DOHH2 (cell line): ENCODE measurements around the gene IL10RA.

Experiments used
- H3F3A ChIP-seq: fragments of 200-600 bp; sonication (generic), shearing (Covaris generic); 2 replicates; pipeline ENCODE4 v1.6.0; 2016; ENCODE audit warnings: antibody characterized with exemption, mild to moderate bottlenecking; ENCODE audit not compliant: control insufficient read depth, insufficient read depth
- H3K27ac ChIP-seq: fragments of 200-600 bp; sonication (generic); 2 replicates; pipeline ENCODE4 v1.5.1; 2014; ENCODE audit warnings: low read depth, mild to moderate bottlenecking, low read length, moderate library complexity
- H3K27me3 ChIP-seq: fragments of 200-600 bp; sonication (generic); 2 replicates; pipeline ENCODE4 v1.6.1; 2014; ENCODE audit warnings: mild to moderate bottlenecking, low read length, mixed read lengths; ENCODE audit not compliant: control insufficient read depth
- H3K36me3 ChIP-seq: fragments of 200-600 bp; sonication (generic); 2 replicates; pipeline ENCODE4 v1.6.1; 2014; ENCODE audit warnings: mild to moderate bottlenecking, low read length, moderate library complexity, mixed read lengths; ENCODE audit not compliant: control insufficient read depth
- H3K4me1 ChIP-seq: fragments of 200-600 bp; sonication (generic); 2 replicates; pipeline ENCODE4 v1.6.1; 2014; ENCODE audit warnings: mild to moderate bottlenecking, low read length, mixed read lengths; ENCODE audit not compliant: control insufficient read depth
- H3K4me2 ChIP-seq: fragments of 200-600 bp; sonication (generic); 2 replicates; pipeline ENCODE4 v1.6.0; 2014; ENCODE audit warnings: mild to moderate bottlenecking, low read length, moderate library complexity
- H3K4me3 ChIP-seq: fragments of 200-600 bp; sonication (generic); 2 replicates; pipeline ENCODE4 v1.5.1; 2014; ENCODE audit warnings: mild to moderate bottlenecking, low read length, mixed read lengths
- H3K79me2 ChIP-seq: fragments of 200-600 bp; sonication (generic); 2 replicates; pipeline ENCODE4 v1.6.1; 2014; ENCODE audit warnings: mild to moderate bottlenecking, low read length, mixed read lengths; ENCODE audit not compliant: control insufficient read depth
- H3K9me2 ChIP-seq: fragments of 200-600 bp; sonication (generic); replicated peaks from 2 replicates; pipeline ENCODE4 v1.6.1; 2014; ENCODE audit warnings: mild to moderate bottlenecking, low read length, mixed read lengths; ENCODE audit not compliant: control insufficient read depth
- H3K9me3 ChIP-seq: fragments of 200-600 bp; sonication (generic); 2 replicates; pipeline ENCODE4 v1.6.1; 2014; ENCODE audit warnings: antibody characterized with exemption, low read length, mixed read lengths; ENCODE audit not compliant: control insufficient read depth, insufficient read depth
- H4K20me1 ChIP-seq: fragments of 200-600 bp; sonication (generic); 2 replicates; pipeline ENCODE4 v1.6.0; 2014; ENCODE audit warnings: low read depth, mild to moderate bottlenecking, antibody characterized with exemption, low read length, moderate library complexity; ENCODE audit not compliant: control insufficient read depth, insufficient read depth
- CTCF ChIP-seq: fragments of 200-600 bp; sonication (generic); IDR thresholded peaks from one replicate; pipeline ENCODE4 v1.5.1; 2014; ENCODE audit warnings: antibody characterized with exemption, mild to moderate bottlenecking, low read depth, low read length; ENCODE audit not compliant: poor library complexity, severe bottlenecking
- EZH2phosphoT487 ChIP-seq: fragments of 200-600 bp; sonication (generic); IDR thresholded peaks from 2 replicates; pipeline ENCODE4 v1.6.1; 2017; ENCODE audit warnings: borderline replicate concordance, mild to moderate bottlenecking, antibody characterized with exemption, low read length, moderate library complexity, mixed read lengths

IL10RA gene

GRCh38 chr11:117953024-117953671 lies 33.0 kb upstream of the IL10RA start:
- Histone ChIP-seq H3K36me3 (no peaks in the 10 kb centered on the region), H3K27me3 (no peaks in the 10 kb centered on the region), H3K4me1 (peaks cover 51% of the 10 kb centered on the region), H3F3A (no peaks in the 10 kb centered on the region), H3K9me2 (no peaks in the 10 kb centered on the region), H4K20me1 (no peaks in the 10 kb centered on the region), H3K79me2 (no peaks in the 10 kb centered on the region), H3K9me3 (peaks cover 4% of the 10 kb centered on the region; the same call in 1 of the 2 replicates), H3K27ac (peak overlapping the region; percentile 25), H3K4me2 (peak overlapping the region; percentile 52), H3K4me3 (peak overlapping the region; percentile 32)
- TF ChIP-seq EZH2phosphoT487 (no peak), CTCF (no peak)

GRCh38 chr11:117958949-117959348 lies 27.2 kb upstream of the IL10RA start:
- Histone ChIP-seq H3K9me3 (peaks cover 9% of the 10 kb centered on the region; the same call in 1 of the 2 replicates), H3K4me2 (no peak overlapping the region), H3K4me1 (peaks cover 26% of the 10 kb centered on the region), H3K36me3 (no peaks in the 10 kb centered on the region), H3F3A (no peaks in the 10 kb centered on the region; the same call in 1 of the 2 replicates), H3K27ac (no peak overlapping the region), H3K79me2 (no peaks in the 10 kb centered on the region), H3K27me3 (no peaks in the 10 kb centered on the region), H4K20me1 (no peaks in the 10 kb centered on the region), H3K9me2 (no peaks in the 10 kb centered on the region), H3K4me3 (no peak overlapping the region)
- TF ChIP-seq EZH2phosphoT487: no peak
- no peak for TF ChIP-seq CTCF

- Histone ChIP-seq H3K4me3 (peak overlapping the region; percentile 47), H3K4me1 (peaks cover 22% of the 10 kb centered on the region), H4K20me1 (no peaks in the 10 kb centered on the region), H3K36me3 (no peaks in the 10 kb centered on the region), H3K9me2 (no peaks in the 10 kb centered on the region), H3F3A (no peaks in the 10 kb centered on the region; the same call in 1 of the 2 replicates), H3K4me2 (peak overlapping the region; percentile 62), H3K27me3 (no peaks in the 10 kb centered on the region), H3K27ac (peak overlapping the region; percentile 43), H3K9me3 (peaks cover 9% of the 10 kb centered on the region; the same call in 1 of the 2 replicates), H3K79me2 (no peaks in the 10 kb centered on the region)
- no peak for TF ChIP-seq CTCF
Measured at GRCh38 chr11:117959438-117960149, 26.6 kb upstream of the IL10RA start.
